A549 (cell line): ENCODE results near the gene STAMBPL1. TPM values are rescaled to one million over a fixed set of nuclear protein-coding genes. Genes with fewer than 3 reads are reported as not detected.

Source experiments
- ATAC-seq, 2 experiments: fragments of 200-7000 bp in 1 of 2; fragments of >200 bp in 1 of 2; cut with Nextera tagmentation in 1 of 2; cut with Tn5 transposase in 1 of 2; 3 replicates each; pipeline versions ENCODE4 v1.8.0 to v1.9.1; 2018 to 2020; ENCODE audit warnings: mild to moderate bottlenecking in 1 of 2, moderate library complexity in 1 of 2
- CTCF ChIA-PET: fragments of 300-600 bp; sonication (Branson Sonifier 250); formaldehyde crosslinking; extraction: SDS; loops from one replicate; lab custom pipeline; 2021; ENCODE audit warnings: antibody characterized with exemption, inconsistent platforms; lab: Yijun Ruan, JAX
- POLR2A ChIA-PET: fragments of 350-600 bp; formaldehyde crosslinking; extraction: SDS; loops from one replicate; lab custom pipeline; 2021; ENCODE audit warnings: antibody characterized with exemption, inconsistent platforms; lab: Yijun Ruan, JAX
- DNase-seq, 2 experiments: peaks; one replicate each; pipeline versions ENCODE4 v3.0.0 to v3.0.0-alpha.2; 2011 to 2016; ENCODE audit warnings: low read depth in 1 of 2, low spot score in 1 of 2
- FAIRE-seq: peaks from 2 replicates; lab custom pipeline; 2011; peaks lifted over from hg19 to GRCh38; lab: Jason Lieb, UNC
- H3K27ac ChIP-seq, 2 experiments: fragments of >200 bp; sonication (Bioruptor Twin); formaldehyde crosslinking; 3 replicates each; pipeline ENCODE4 v1.5.1; 2016 to 2017
- H3K4me1 ChIP-seq: fragments of >200 bp; sonication (Bioruptor Twin); formaldehyde crosslinking; 3 replicates; pipeline ENCODE4 v1.6.1; 2016
- H3K4me2 ChIP-seq: fragments of >200 bp; sonication (Bioruptor Twin); formaldehyde crosslinking; 3 replicates; pipeline ENCODE4 v1.6.1; 2016
- H3K4me3 ChIP-seq: fragments of >200 bp; sonication (Bioruptor Twin); formaldehyde crosslinking; 3 replicates; pipeline ENCODE4 v1.5.1; 2016
- H3K9me3 ChIP-seq: fragments of >200 bp; sonication (Bioruptor Twin); formaldehyde crosslinking; 3 replicates; pipeline ENCODE4 v1.6.1; 2016
- CEBPB ChIP-seq, 2 experiments: fragments of >200 bp in 1 of 2; sonication (Bioruptor Twin) in 1 of 2; formaldehyde crosslinking in 1 of 2; IDR thresholded peaks; 2 replicates each; pipeline ENCODE4 v1.6.1; 2012 to 2016
- CHD2 ChIP-seq: fragments of 150-350 bp; IDR thresholded peaks from 2 replicates; pipeline ENCODE4 v1.6.1; 2014; ENCODE audit warnings: low read length; ENCODE audit not compliant: partially characterized antibody
- FOSB ChIP-seq: fragments of 250-450 bp; sonication (Bioruptor Pico); IDR thresholded peaks from 2 replicates; pipeline ENCODE4 v1.5.0; 2020; ENCODE audit warnings: mild to moderate bottlenecking, moderate library complexity
- FOSL2 ChIP-seq, 2 experiments: fragments of 450-650 bp in 1 of 2; fragments of >200 bp in 1 of 2; sonication (Bioruptor Twin) in 1 of 2; formaldehyde crosslinking; IDR thresholded peaks; 2 replicates each; pipeline versions ENCODE4 v1.5.0 to v1.6.1; 2016 to 2020; ENCODE audit warnings: mild to moderate bottlenecking in 1 of 2, moderate library complexity in 1 of 2
- HEYL ChIP-seq: fragments of 250-450 bp; sonication (Bioruptor Pico); IDR thresholded peaks from 2 replicates; pipeline ENCODE4 v1.8.0; 2021; ENCODE audit warnings: mild to moderate bottlenecking, moderate library complexity
- HOXA7 ChIP-seq: fragments of 250-450 bp; sonication (Bioruptor Pico); IDR thresholded peaks from 2 replicates; pipeline ENCODE4 v1.5.0; 2020; ENCODE audit warnings: mild to moderate bottlenecking, moderate library complexity
- HOXB5 ChIP-seq: fragments of 250-450 bp; sonication (Bioruptor Pico); IDR thresholded peaks from 2 replicates; pipeline ENCODE4 v1.5.0; 2020; ENCODE audit warnings: mild to moderate bottlenecking, moderate library complexity
- JUN ChIP-seq, 2 experiments: fragments of >200 bp; sonication (Bioruptor Twin); formaldehyde crosslinking; IDR thresholded peaks; 2 replicates in 1 of 2; 3 replicates in 1 of 2; pipeline ENCODE4 v1.6.1; 2016 to 2017
- MAZ ChIP-seq: fragments of 150-350 bp; IDR thresholded peaks from 2 replicates; pipeline ENCODE4 v1.6.1; 2014; ENCODE audit warnings: antibody characterized with exemption, low read depth, low read length, borderline replicate concordance
- NFE2L2 ChIP-seq: fragments of 150-350 bp; conservative IDR thresholded peaks from 2 replicates; pipeline ENCODE4 v1.6.1; 2014; ENCODE audit warnings: low read length
- NPAS2 ChIP-seq: fragments of 250-450 bp; sonication (Bioruptor Pico); IDR thresholded peaks from 2 replicates; pipeline ENCODE4 v1.8.0; 2022; ENCODE audit warnings: mild to moderate bottlenecking, moderate library complexity, borderline replicate concordance
- RAD21 ChIP-seq, 2 experiments: fragments of >200 bp in 1 of 2; sonication (Bioruptor Twin) in 1 of 2; formaldehyde crosslinking in 1 of 2; IDR thresholded peaks in 1 of 2; conservative IDR thresholded peaks in 1 of 2; 2 replicates in 1 of 2; 3 replicates in 1 of 2; pipeline ENCODE4 v1.6.1; 2012 to 2018; ENCODE audit warnings: inconsistent platforms in 1 of 2
- RARB ChIP-seq: fragments of 250-450 bp; sonication (Bioruptor Pico); IDR thresholded peaks from 2 replicates; pipeline ENCODE4 v1.8.0; 2021; ENCODE audit warnings: mild to moderate bottlenecking, moderate library complexity
- RNF2 ChIP-seq: fragments of 200-600 bp; sonication (generic); IDR thresholded peaks from 2 replicates; pipeline ENCODE4 v1.6.1; 2016; ENCODE audit warnings: low read depth, mild to moderate bottlenecking, antibody characterized with exemption, moderate library complexity, borderline replicate concordance
- SMC3 ChIP-seq: fragments of >200 bp; sonication (Bioruptor Twin); formaldehyde crosslinking; IDR thresholded peaks from 3 replicates; pipeline ENCODE4 v1.6.1; 2018; ENCODE audit warnings: inconsistent platforms
- ZC3H11A ChIP-seq: fragments of 450-650 bp; IDR thresholded peaks from 2 replicates; pipeline ENCODE4 v1.6.1; 2014; ENCODE audit warnings: antibody characterized with exemption, mild to moderate bottlenecking
- ZSCAN20 ChIP-seq: fragments of 250-450 bp; sonication (Bioruptor Pico); IDR thresholded peaks from 2 replicates; pipeline ENCODE4 v1.8.0; 2022; ENCODE audit warnings: mild to moderate bottlenecking, moderate library complexity
- WGBS: methylation state at CpG from one replicate; pipeline ENCODE4 v1.1.6; 2017; ENCODE audit errors: missing lambda C conversion rate; 5-methylcytosine and 5-hydroxymethylcytosine counted together
- polyA plus RNA-seq, 4 experiments: library from polyadenylated mRNA; depleted of rRNA in 3 of 4; stranded (reverse); fragments of >200 nt; fragmentation: RNase III in 1 of 4; extraction: RNeasy Plus Mini Kit Qiagen cat#74134 plus additional on column Dnase treatment in 1 of 4; gene quantifications; 2 replicates in 3 of 4; 3 replicates in 1 of 4; pipeline ENCODE4 v1.2.3, GENCODE V29; 2011 to 2017
- TF ChIP-seq, protein P1 (sequence below): fragments of >200 bp; sonication (Bioruptor Twin); formaldehyde crosslinking; IDR thresholded peaks from 3 replicates; pipeline ENCODE4 v1.5.1; 2016

Gene STAMBPL1
- polyA plus RNA-seq, 2 of the 4 experiments (the other 2 are of a cell fraction) = 29.0 to 32.1 TPM

GRCh38 chr10:88893611-88894010 lies 13.6 kb downstream of the STAMBPL1 start (continued):
- no peak for TF ChIP-seq FOSL2 (IDR thresholded peaks at IDR 0.05)
- no peak for TF ChIP-seq FOSL2 (CRISPR knock-in tag; IDR thresholded peaks at IDR 0.05)
- TF ChIP-seq MAZ = no peak
- no peak for TF ChIP-seq ZSCAN20 (CRISPR knock-in tag)

GRCh38 chr10:88895250-88895649 lies 15.2 kb downstream of the STAMBPL1 start:
- TF ChIP-seq NPAS2 (CRISPR knock-in tag) (no peak), HEYL (CRISPR knock-in tag) (no peak), CEBPB (IDR thresholded peaks at IDR 0.05) (no peak), RNF2 (no peak), JUN (IDR thresholded peaks at IDR 0.05) (no peak), RAD21 (conservative IDR thresholded peaks at IDR 0.05 in 1 of 2, IDR thresholded peaks at IDR 0.05 in 1 of 2) (no peak), NFE2L2 (no peak), CHD2 (no peak), RARB (CRISPR knock-in tag) (no peak), FOSB (CRISPR knock-in tag) (no peak), SMC3 (no peak)
- TF ChIP-seq, protein P1, sequence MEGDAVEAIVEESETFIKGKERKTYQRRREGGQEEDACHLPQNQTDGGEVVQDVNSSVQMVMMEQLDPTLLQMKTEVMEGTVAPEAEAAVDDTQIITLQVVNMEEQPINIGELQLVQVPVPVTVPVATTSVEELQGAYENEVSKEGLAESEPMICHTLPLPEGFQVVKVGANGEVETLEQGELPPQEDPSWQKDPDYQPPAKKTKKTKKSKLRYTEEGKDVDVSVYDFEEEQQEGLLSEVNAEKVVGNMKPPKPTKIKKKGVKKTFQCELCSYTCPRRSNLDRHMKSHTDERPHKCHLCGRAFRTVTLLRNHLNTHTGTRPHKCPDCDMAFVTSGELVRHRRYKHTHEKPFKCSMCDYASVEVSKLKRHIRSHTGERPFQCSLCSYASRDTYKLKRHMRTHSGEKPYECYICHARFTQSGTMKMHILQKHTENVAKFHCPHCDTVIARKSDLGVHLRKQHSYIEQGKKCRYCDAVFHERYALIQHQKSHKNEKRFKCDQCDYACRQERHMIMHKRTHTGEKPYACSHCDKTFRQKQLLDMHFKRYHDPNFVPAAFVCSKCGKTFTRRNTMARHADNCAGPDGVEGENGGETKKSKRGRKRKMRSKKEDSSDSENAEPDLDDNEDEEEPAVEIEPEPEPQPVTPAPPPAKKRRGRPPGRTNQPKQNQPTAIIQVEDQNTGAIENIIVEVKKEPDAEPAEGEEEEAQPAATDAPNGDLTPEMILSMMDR = no peak
- TF ChIP-seq, all 56 proteins: peak for 0
- Histone ChIP-seq H3K27ac (peak overlapping the region; percentile 15 to 77; a peak in 4 of 6 replicates), H3K4me1 (peaks cover 91% of the 10 kb centered on the region), H3K4me3 (no peak overlapping the region), H3K4me2 (peak overlapping the region; percentile 61; the same call in 2 of the 3 replicates), H3K9me3 (no peaks in the 10 kb centered on the region)
- no peak for FAIRE-seq
- peak in 1 of 2 experiments; percentile 23; a peak in 1 of 6 replicates for ATAC-seq
- DNase-seq = no peak
- CTCF ChIA-PET = interaction anchor here (1.0 to 2.2 kb wide), 6 partner anchors 10 to 59 kb away, joined by 3 to 15 read pairs (median 5); partner anchors contain the start of gene STAMBPL1
- WGBS = 45% methylated on average over 1 of the region's 1 CpG
- POLR2A ChIA-PET = no interaction called here

- Histone ChIP-seq H3K4me1 (peaks cover 91% of the 10 kb centered on the region), H3K27ac (peak overlapping the region; percentile 57 to 86), H3K4me2 (peak overlapping the region; percentile 61), H3K9me3 (no peaks in the 10 kb centered on the region), H3K4me3 (no peak overlapping the region)
- ATAC-seq = peak; percentile 41 to 45; a peak in 4 of 6 replicates
- no peak for TF ChIP-seq ZC3H11A
- no peak for TF ChIP-seq HOXA7
- no peak for TF ChIP-seq HOXB5 (CRISPR knock-in tag)
- DNase-seq = peak in 1 of 2 experiments; percentile 53
- 89% methylated on average over 4 of the region's 4 CpGs for WGBS
- ChIA-PET POLR2A (no interaction called here), CTCF (interaction anchor here (1.5 to 7.5 kb wide), 2 partner anchors 36 to 61 kb away, joined by 5 to 53 read pairs; no protein-coding TSS in a partner anchor)
- no peak for FAIRE-seq
Measured at GRCh38 chr10:88896372-88896993, 16.4 kb downstream of the STAMBPL1 start.
